GM21717 (cell line): ENCODE data around the gene DALRD3.

Experiments
- ATAC-seq: cut with Tn5 transposase; IDR thresholded peaks from one replicate; pipeline ENCODE4 v1.9.1; 2021; ENCODE audit warnings: mild to moderate bottlenecking, moderate library complexity; ENCODE audit not compliant: unreplicated experiment

Gene DALRD3

GRCh38 chr3:48982686-48983085, 35.7 kb downstream of the DALRD3 start:
- no peak for ATAC-seq

GRCh38 chr3:48982016-48982415, 36.4 kb downstream of the DALRD3 start:
- no peak for ATAC-seq

GRCh38 chr3:48980295-48980694, 38.1 kb downstream of the DALRD3 start:
- no peak for ATAC-seq

GRCh38 chr3:48979451-48979850, 38.9 kb downstream of the DALRD3 start:
- ATAC-seq, result no peak

- no peak for ATAC-seq
Observed at GRCh38 chr3:48974076-48974864, 44.1 kb downstream of the DALRD3 start.

GRCh38 chr3:48970586-48970985, 47.8 kb downstream of the DALRD3 start:
- no peak for ATAC-seq

GRCh38 chr3:48966876-48967361, 51.5 kb downstream of the DALRD3 start:
- no peak for ATAC-seq

GRCh38 chr3:48966367-48966766, 52.0 kb downstream of the DALRD3 start:
- ATAC-seq, result no peak
